Measurements from ENCODE around the gene TEX19.
"Not testable (repeated sequence)": the region's sequence is repeated elsewhere in the genome, so short reads cannot be mapped to it uniquely, and the experiment has no call there.

Gene TEX19

DNA sequence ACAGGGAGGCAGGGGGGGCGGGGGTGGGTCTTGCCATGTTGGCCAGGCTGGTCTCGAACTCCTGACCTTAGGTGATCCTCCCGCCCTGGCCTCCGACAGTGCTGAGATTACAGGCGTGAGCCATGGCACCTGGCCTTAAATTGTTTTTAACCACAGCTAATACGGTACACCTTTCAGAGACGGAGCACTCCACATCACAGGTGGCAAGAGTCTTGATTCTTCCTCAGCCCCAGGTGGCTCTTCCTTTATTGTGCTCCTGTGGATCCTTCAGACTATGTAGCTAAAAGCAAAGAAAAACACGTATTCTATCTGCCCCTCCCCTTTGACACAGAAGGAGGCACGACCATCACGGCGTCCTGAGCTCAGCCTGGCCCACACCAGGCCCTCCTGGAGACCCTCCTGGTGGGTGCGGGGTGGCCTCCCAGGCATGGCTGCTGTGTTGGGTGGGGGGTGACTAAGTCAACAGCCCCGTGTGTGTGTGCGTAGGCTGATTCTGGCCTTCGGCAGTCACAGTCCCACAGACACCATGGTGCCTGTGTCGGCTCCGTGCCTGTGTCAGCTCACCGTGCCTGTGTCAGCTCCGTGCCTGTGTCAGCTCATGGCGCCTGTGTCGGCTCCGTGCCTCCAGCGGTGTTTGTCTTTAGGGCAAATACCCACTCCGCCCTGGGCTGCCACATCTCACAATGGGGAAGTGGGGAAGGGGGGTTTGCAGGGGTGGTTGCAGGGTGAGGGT lies 14.7 kb upstream of the TEX19 start:
- TF ChIP-seq CSDC2 (CRISPR knock-in tag; IDR thresholded peaks at IDR 0.05) (no peak), ZFP30 (CRISPR knock-in tag; IDR thresholded peaks at IDR 0.05) (no peak), RARB (CRISPR knock-in tag; IDR thresholded peaks at IDR 0.05) (no peak), TOX (CRISPR knock-in tag; IDR thresholded peaks at IDR 0.05; ENCODE audit: borderline replicate concordance) (no peak), BACH2 (CRISPR knock-in tag; IDR thresholded peaks at IDR 0.05; ENCODE audit: borderline replicate concordance) (no peak), GLIS3 (CRISPR knock-in tag; IDR thresholded peaks at IDR 0.05) (no peak)
- TF ChIP-seq, protein P1, sequence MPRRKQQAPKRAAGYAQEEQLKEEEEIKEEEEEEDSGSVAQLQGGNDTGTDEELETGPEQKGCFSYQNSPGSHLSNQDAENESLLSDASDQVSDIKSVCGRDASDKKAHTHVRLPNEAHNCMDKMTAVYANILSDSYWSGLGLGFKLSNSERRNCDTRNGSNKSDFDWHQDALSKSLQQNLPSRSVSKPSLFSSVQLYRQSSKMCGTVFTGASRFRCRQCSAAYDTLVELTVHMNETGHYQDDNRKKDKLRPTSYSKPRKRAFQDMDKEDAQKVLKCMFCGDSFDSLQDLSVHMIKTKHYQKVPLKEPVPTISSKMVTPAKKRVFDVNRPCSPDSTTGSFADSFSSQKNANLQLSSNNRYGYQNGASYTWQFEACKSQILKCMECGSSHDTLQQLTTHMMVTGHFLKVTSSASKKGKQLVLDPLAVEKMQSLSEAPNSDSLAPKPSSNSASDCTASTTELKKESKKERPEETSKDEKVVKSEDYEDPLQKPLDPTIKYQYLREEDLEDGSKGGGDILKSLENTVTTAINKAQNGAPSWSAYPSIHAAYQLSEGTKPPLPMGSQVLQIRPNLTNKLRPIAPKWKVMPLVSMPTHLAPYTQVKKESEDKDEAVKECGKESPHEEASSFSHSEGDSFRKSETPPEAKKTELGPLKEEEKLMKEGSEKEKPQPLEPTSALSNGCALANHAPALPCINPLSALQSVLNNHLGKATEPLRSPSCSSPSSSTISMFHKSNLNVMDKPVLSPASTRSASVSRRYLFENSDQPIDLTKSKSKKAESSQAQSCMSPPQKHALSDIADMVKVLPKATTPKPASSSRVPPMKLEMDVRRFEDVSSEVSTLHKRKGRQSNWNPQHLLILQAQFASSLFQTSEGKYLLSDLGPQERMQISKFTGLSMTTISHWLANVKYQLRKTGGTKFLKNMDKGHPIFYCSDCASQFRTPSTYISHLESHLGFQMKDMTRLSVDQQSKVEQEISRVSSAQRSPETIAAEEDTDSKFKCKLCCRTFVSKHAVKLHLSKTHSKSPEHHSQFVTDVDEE (CRISPR knock-in tag; IDR thresholded peaks at IDR 0.05) = no peak
- ATAC-seq = no peak

DNA sequence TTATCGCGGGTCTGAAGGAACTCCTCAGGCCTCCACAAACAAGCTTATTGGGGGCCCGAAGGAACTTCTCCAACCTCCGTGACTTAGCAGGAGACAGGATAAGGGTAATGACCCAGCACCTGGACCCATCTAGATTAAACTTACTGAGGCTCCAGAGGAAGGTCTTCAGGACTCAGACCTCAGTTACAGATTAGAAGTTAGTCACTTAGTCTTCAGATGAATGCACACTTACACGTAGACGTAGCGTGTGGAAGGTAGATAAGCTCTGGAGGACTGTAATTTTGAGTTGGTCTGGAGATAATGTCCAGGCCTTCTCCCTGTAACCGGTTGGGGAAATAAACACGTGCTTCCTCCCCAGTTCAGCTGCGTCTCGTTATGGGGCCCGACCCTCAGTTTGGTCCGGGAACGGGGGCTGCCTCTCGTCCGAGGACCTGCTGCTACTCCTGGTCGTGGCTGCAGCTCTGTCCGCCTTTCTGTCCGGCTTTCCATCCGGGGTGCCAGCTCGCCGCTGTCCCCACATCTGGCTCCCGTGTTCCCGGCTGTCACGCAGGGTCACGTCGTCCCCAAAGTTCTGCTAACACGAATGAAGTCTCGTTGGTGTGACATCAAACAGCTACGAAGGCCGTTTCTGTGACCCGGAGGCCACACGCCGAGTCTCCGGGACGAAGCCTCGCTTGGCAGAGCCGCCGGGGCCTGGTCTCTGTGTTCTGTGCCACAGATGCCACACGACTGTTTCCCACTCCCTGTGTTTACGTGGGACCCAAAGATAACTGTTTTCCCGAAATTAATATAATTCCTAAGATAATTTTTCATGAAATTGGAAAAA lies 13.7 kb upstream of the TEX19 start:
- ATAC-seq = no peak

DNA sequence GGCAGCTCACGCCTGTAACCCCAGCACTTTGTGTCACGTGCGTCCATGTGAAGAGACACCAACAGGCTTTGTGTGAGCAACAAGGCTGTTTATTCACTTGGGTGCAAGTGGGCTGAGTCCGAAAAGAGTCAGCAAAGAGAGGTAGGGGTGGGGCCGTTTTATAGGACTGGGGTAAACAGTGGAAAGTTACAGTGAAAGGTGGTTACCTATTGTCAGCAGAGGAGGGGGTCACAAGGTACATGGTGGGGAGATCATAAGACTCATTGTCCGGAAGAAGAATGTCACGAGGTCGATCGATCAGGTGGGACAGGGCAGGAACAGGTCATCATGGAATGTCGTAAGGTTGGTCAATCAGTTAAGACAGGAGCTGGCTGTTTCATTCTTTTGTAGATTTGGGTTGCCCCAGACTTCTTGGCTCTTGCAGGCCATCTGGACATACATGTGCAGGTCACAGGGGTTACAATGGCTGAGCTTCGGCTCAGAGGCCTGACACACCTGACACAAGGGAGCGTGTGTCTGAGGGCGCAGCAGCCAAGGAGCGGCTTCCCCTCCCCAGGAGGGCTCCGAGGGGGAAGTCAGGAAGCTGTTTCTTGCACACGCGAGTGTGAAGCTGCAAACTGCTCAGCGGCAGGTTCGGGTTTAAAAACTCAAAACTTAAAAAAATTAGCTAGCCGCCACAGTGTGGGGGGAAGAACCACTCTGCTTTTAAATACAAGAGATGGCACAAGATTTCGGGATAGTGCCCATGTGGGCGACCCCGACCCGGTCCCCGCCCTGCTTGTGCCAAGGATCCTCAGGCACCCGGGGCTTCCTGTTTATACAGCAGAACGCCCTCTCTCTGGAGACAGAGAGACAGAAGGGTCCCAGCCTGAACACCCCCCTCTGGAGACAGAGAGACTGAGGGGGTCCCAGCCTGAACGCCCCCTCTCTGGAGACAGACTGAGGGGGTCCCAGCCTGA lies 12.4 kb upstream of the TEX19 start:
- ATAC-seq = no peak

More for the DNA sequence above, 13.7 kb upstream of the TEX19 start:
- TF ChIP-seq ZNF565 (CRISPR knock-in tag; conservative IDR thresholded peaks at IDR 0.05; ENCODE audit: low read depth) (no peak), ZNF8 (CRISPR knock-in tag; IDR thresholded peaks at IDR 0.05) (no peak), PPARA (CRISPR knock-in tag; IDR thresholded peaks at IDR 0.05; ENCODE audit: borderline replicate concordance) (no peak), OSR1 (CRISPR knock-in tag; IDR thresholded peaks at IDR 0.05) (no peak), TCF4 (CRISPR knock-in tag; IDR thresholded peaks at IDR 0.05; ENCODE audit: borderline replicate concordance) (no peak), ISL1 (CRISPR knock-in tag; IDR thresholded peaks at IDR 0.05) (no peak)

DNA sequence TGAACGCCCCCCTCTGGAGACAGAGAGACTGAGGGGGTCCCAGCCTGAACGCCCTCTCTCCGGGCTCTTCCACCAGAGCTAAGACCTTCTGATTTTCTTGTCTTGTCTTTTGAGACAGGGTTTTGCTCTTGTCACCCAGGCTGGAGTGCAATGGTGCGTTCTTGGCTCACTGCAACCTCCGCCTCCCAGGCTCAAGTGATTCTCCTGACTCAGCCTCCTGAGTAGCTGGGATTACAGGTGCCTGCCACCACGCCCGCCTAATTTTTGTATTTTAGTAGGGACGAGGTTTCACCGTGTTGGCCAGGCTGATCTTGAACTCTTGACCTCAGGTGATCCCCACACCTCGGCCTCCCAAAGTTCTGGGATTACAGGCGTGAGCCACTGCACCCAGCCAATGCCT lies 11.1 kb upstream of the TEX19 start:
- ATAC-seq = not testable (repeated sequence)

More for the DNA sequence above, 12.4 kb upstream of the TEX19 start:
- TF ChIP-seq PPARA (CRISPR knock-in tag; IDR thresholded peaks at IDR 0.05; ENCODE audit: borderline replicate concordance) (no peak), ZFP30 (CRISPR knock-in tag; IDR thresholded peaks at IDR 0.05) (no peak), BACH2 (CRISPR knock-in tag; IDR thresholded peaks at IDR 0.05; ENCODE audit: borderline replicate concordance) (no peak), ARNTL (CRISPR knock-in tag; IDR thresholded peaks at IDR 0.05; ENCODE audit: borderline replicate concordance, low read depth) (no peak), CSDC2 (CRISPR knock-in tag; IDR thresholded peaks at IDR 0.05) (no peak)
- TF ChIP-seq, protein P2, sequence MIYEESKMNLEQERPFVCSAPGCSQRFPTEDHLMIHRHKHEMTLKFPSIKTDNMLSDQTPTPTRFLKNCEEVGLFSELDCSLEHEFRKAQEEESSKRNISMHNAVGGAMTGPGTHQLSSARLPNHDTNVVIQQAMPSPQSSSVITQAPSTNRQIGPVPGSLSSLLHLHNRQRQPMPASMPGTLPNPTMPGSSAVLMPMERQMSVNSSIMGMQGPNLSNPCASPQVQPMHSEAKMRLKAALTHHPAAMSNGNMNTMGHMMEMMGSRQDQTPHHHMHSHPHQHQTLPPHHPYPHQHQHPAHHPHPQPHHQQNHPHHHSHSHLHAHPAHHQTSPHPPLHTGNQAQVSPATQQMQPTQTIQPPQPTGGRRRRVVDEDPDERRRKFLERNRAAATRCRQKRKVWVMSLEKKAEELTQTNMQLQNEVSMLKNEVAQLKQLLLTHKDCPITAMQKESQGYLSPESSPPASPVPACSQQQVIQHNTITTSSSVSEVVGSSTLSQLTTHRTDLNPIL (CRISPR knock-in tag; IDR thresholded peaks at IDR 0.05; ENCODE audit: low read depth) = no peak

DNA sequence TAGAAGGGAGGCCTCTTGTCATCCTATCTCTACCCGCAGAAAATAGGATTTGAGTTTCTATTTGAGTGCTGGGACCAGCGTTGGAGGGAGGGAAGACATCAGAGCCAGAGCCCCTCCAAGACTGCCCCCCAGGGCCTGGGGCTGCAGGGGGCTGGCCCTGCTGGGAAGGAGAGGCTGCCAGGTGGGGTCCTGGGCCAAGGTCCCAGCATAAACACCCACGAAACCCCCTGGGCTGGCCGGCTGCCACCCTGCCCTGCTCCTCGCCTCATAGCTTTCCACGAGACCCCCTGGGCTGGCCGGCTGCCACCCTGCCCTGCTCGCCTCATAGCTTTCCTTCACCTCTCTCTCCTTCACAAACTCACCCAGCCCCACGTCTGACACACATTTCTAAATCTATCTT lies 10.6 kb upstream of the TEX19 start:
- ATAC-seq = no peak
- TF ChIP-seq BACH2 (CRISPR knock-in tag; IDR thresholded peaks at IDR 0.05; ENCODE audit: borderline replicate concordance) (no peak), ZNF8 (CRISPR knock-in tag; IDR thresholded peaks at IDR 0.05) (no peak), ISL1 (CRISPR knock-in tag; IDR thresholded peaks at IDR 0.05) (no peak), ARNTL (CRISPR knock-in tag; IDR thresholded peaks at IDR 0.05; ENCODE audit: borderline replicate concordance, low read depth) (no peak), ZNF70 (CRISPR knock-in tag; IDR thresholded peaks at IDR 0.05) (no peak), ZFP30 (CRISPR knock-in tag; IDR thresholded peaks at IDR 0.05) (no peak), ZC3H10 (CRISPR knock-in tag; IDR thresholded peaks at IDR 0.05) (no peak), SNAI2 (CRISPR knock-in tag; IDR thresholded peaks at IDR 0.05) (no peak)
- TF ChIP-seq, protein P3, sequence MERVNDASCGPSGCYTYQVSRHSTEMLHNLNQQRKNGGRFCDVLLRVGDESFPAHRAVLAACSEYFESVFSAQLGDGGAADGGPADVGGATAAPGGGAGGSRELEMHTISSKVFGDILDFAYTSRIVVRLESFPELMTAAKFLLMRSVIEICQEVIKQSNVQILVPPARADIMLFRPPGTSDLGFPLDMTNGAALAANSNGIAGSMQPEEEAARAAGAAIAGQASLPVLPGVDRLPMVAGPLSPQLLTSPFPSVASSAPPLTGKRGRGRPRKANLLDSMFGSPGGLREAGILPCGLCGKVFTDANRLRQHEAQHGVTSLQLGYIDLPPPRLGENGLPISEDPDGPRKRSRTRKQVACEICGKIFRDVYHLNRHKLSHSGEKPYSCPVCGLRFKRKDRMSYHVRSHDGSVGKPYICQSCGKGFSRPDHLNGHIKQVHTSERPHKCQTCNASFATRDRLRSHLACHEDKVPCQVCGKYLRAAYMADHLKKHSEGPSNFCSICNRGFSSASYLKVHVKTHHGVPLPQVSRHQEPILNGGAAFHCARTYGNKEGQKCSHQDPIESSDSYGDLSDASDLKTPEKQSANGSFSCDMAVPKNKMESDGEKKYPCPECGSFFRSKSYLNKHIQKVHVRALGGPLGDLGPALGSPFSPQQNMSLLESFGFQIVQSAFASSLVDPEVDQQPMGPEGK (CRISPR knock-in tag; IDR thresholded peaks at IDR 0.05; ENCODE audit: borderline replicate concordance) = no peak
- TF ChIP-seq, protein P4, sequence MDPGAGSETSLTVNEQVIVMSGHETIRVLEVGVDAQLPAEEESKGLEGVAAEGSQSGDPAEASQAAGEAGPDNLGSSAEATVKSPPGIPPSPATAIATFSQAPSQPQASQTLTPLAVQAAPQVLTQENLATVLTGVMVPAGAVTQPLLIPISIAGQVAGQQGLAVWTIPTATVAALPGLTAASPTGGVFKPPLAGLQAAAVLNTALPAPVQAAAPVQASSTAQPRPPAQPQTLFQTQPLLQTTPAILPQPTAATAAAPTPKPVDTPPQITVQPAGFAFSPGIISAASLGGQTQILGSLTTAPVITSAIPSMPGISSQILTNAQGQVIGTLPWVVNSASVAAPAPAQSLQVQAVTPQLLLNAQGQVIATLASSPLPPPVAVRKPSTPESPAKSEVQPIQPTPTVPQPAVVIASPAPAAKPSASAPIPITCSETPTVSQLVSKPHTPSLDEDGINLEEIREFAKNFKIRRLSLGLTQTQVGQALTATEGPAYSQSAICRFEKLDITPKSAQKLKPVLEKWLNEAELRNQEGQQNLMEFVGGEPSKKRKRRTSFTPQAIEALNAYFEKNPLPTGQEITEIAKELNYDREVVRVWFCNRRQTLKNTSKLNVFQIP (CRISPR knock-in tag; IDR thresholded peaks at IDR 0.05; ENCODE audit: borderline replicate concordance, low read depth) = no peak
- TF ChIP-seq, protein P1 (CRISPR knock-in tag; IDR thresholded peaks at IDR 0.05) = no peak

All from SK-N-SH treated with all-trans-retinoic acid at 6 μM for 48 hours (cell line).